GM19324 (cell line): Measurements from ENCODE around the gene ST8SIA1.
"Not testable (repeated sequence)": the region's sequence is repeated elsewhere in the genome, so short reads cannot be mapped to it uniquely, and the experiment has no call there.

Experiments
- ATAC-seq: cut with Tn5 transposase; IDR thresholded peaks from one replicate; pipeline ENCODE4 v1.9.1; 2021; ENCODE audit warnings: mild to moderate bottlenecking, moderate library complexity; ENCODE audit not compliant: unreplicated experiment, low FRiP score

ST8SIA1 gene

GRCh38 chr12:22190969-22191368 lies 143.5 kb downstream of the ST8SIA1 start:
- ATAC-seq = no peak

GRCh38 chr12:22188431-22188830 lies 146.1 kb downstream of the ST8SIA1 start:
- no peak for ATAC-seq

GRCh38 chr12:22180705-22181104 lies 153.8 kb downstream of the ST8SIA1 start:
- ATAC-seq = no peak

- ATAC-seq = no peak
Observed at GRCh38 chr12:22173177-22173576, 161.3 kb downstream of the ST8SIA1 start.

GRCh38 chr12:22172501-22172900 lies 162.0 kb downstream of the ST8SIA1 start:
- no peak for ATAC-seq

GRCh38 chr12:22169376-22169775 lies 165.1 kb downstream of the ST8SIA1 start:
- ATAC-seq = no peak

- no peak for ATAC-seq
Observed at GRCh38 chr12:22164139-22164538, 170.4 kb downstream of the ST8SIA1 start.

- no peak for ATAC-seq
Observed at GRCh38 chr12:22163594-22163993, 170.9 kb downstream of the ST8SIA1 start.

GRCh38 chr12:22160396-22161003 lies 174.0 kb downstream of the ST8SIA1 start:
- no peak for ATAC-seq

- ATAC-seq = not testable (repeated sequence)
Observed at GRCh38 chr12:22149286-22149685, 185.2 kb downstream of the ST8SIA1 start.

GRCh38 chr12:22146686-22147085 lies 187.8 kb downstream of the ST8SIA1 start:
- not testable (repeated sequence) for ATAC-seq
